Activated B cell treated with CpG ODN at 0.5 μM for 24 hours (primary cell): Measurements from ENCODE around the gene ATP8A1. TPM values are rescaled to one million over a fixed set of nuclear protein-coding genes. Genes with fewer than 3 reads are reported as not detected.
A peak's percentile ranks its signal among the peaks of the same experiment; 100 is the strongest.

ENCODE experiments used
- ATAC-seq: fragments of 200-7000 bp; cut with Tn5 transposase; one replicate; pipeline ENCODE4 v1.10.0; 2021; ENCODE audit warnings: low read depth, mild to moderate bottlenecking, moderate library complexity
- CTCF ChIA-PET: fragments of 350-600 bp; sonication (Branson Sonifier 250); formaldehyde crosslinking; loops from one replicate; lab custom pipeline; 2021; ENCODE audit warnings: antibody characterized with exemption; lab: Charles Lee
- POLR2A ChIA-PET: fragments of 350-600 bp; sonication (Branson Sonifier 250); formaldehyde crosslinking; loops from one replicate; lab custom pipeline; 2021; ENCODE audit warnings: antibody characterized with exemption; lab: Charles Lee
- DNase-seq: peaks from one replicate; pipeline ENCODE4 v3.0.0; 2022
- H3K27ac Mint-ChIP-seq: one replicate; pipeline ENCODE4 v1.8.0; 2020; ENCODE audit warnings: mixed read lengths
- H3K27me3 Mint-ChIP-seq: one replicate; pipeline ENCODE4 v1.8.0; 2021; ENCODE audit warnings: mixed read lengths
- H3K36me3 Mint-ChIP-seq: one replicate; pipeline ENCODE4 v1.8.0; 2021; ENCODE audit warnings: low read depth, mixed read lengths
- H3K4me1 Mint-ChIP-seq: one replicate; pipeline ENCODE4 v1.8.0; 2021; ENCODE audit warnings: mixed read lengths
- H3K4me3 Mint-ChIP-seq: one replicate; pipeline ENCODE4 v1.8.0; 2020; ENCODE audit warnings: mild to moderate bottlenecking, mixed read lengths
- H3K9me3 Mint-ChIP-seq: one replicate; pipeline ENCODE4 v1.8.0; 2020; ENCODE audit warnings: mixed read lengths
- intact Hi-C: fragments of 100-400 bp; cut with micrococcal nuclease; formaldehyde crosslinking; loops from one replicate; pipeline ENCODE4 v1.15.1; 2024
- total RNA-seq: library from RNA; stranded (reverse); gene quantifications from 2 replicates; pipeline ENCODE4 v1.2.3, GENCODE V29; 2022
- TF ChIP-seq, protein P1 (sequence below): fragments of 200-600 bp; IDR thresholded peaks from one replicate; pipeline ENCODE4 v1.8.0; 2022; ENCODE audit warnings: antibody characterized with exemption, mild to moderate bottlenecking

Gene ATP8A1
- total RNA-seq, 1 donor from 2014 or later, result 35.6 TPM

DNA sequence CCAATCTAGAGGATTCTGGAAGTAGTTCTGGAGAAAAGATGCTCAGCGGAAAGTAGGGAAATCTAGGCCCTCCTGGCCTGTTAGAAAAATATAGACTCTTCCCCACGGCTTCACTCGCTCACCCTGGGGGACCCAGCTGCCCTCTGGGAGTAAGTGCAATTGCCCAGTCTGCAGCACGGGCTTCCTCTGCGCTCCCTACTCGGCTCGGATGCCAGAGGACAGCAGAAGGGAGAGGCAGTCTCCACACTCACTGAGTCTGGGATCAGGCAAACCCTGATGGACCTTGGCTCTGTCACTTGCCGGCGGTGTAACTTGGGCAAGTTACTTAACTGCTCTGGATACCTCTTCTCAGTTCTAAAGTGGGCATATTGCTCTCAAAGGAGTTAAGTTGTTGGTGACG is 257.5 kb downstream of the ATP8A1 start:
- no peak for DNase-seq
- H3K36me3 Mint-ChIP-seq, result no peaks in the 10 kb centered on the region
- POLR2A ChIA-PET, result no interaction called here
- peak overlapping the region; percentile 89 for H3K4me3 Mint-ChIP-seq
- no peak overlapping the region for H3K27ac Mint-ChIP-seq
- H3K27me3 Mint-ChIP-seq, result peaks cover 51% of the 10 kb centered on the region
- no peak for ATAC-seq
- TF ChIP-seq, protein P1, sequence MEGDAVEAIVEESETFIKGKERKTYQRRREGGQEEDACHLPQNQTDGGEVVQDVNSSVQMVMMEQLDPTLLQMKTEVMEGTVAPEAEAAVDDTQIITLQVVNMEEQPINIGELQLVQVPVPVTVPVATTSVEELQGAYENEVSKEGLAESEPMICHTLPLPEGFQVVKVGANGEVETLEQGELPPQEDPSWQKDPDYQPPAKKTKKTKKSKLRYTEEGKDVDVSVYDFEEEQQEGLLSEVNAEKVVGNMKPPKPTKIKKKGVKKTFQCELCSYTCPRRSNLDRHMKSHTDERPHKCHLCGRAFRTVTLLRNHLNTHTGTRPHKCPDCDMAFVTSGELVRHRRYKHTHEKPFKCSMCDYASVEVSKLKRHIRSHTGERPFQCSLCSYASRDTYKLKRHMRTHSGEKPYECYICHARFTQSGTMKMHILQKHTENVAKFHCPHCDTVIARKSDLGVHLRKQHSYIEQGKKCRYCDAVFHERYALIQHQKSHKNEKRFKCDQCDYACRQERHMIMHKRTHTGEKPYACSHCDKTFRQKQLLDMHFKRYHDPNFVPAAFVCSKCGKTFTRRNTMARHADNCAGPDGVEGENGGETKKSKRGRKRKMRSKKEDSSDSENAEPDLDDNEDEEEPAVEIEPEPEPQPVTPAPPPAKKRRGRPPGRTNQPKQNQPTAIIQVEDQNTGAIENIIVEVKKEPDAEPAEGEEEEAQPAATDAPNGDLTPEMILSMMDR, result no peak
- CTCF ChIA-PET, result no interaction called here
- H3K9me3 Mint-ChIP-seq, result no peaks in the 10 kb centered on the region
- peaks cover 32% of the 10 kb centered on the region for H3K4me1 Mint-ChIP-seq
- intact Hi-C loops, result loop anchor here (5.0 kb wide), 3 partner anchors 117 to 517 kb away; partner anchors contain the start of gene BEND4

DNA sequence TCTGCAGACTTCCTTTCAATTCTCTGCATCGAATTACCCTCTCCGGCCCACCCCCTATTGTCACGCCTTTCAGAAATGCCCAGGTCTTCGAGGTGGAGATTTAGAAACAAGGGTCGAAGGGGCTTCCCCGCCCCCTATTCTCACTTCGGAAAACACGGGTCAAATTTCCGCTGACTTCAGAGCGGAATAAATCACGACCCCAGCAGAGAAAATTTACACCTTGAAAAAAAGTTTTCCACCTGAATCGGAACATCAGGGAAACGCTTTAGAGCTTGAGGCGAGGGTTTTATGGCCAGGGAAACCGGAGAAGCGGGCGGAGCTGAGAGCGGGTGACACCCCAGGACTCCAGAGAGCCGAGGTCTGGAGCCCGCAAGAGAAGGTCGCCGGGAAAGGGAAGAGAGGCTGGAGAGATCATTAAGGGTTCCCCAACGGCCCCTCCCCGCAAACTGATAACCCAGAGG is 258.0 kb downstream of the ATP8A1 start:
- ChIA-PET CTCF (no interaction called here), POLR2A (no interaction called here)
- TF ChIP-seq, protein P1, result no peak
- no peak for ATAC-seq
- peaks cover 51% of the 10 kb centered on the region for H3K27me3 Mint-ChIP-seq
- no peaks in the 10 kb centered on the region for H3K9me3 Mint-ChIP-seq
- peaks cover 32% of the 10 kb centered on the region for H3K4me1 Mint-ChIP-seq
- DNase-seq, result no peak
- intact Hi-C loops, result loop anchor here (5.0 kb wide), 3 partner anchors 117 to 517 kb away; partner anchors contain the start of gene BEND4
- no peak overlapping the region for H3K27ac Mint-ChIP-seq
- H3K4me3 Mint-ChIP-seq, result peak overlapping the region; percentile 89
- H3K36me3 Mint-ChIP-seq, result no peaks in the 10 kb centered on the region

DNA sequence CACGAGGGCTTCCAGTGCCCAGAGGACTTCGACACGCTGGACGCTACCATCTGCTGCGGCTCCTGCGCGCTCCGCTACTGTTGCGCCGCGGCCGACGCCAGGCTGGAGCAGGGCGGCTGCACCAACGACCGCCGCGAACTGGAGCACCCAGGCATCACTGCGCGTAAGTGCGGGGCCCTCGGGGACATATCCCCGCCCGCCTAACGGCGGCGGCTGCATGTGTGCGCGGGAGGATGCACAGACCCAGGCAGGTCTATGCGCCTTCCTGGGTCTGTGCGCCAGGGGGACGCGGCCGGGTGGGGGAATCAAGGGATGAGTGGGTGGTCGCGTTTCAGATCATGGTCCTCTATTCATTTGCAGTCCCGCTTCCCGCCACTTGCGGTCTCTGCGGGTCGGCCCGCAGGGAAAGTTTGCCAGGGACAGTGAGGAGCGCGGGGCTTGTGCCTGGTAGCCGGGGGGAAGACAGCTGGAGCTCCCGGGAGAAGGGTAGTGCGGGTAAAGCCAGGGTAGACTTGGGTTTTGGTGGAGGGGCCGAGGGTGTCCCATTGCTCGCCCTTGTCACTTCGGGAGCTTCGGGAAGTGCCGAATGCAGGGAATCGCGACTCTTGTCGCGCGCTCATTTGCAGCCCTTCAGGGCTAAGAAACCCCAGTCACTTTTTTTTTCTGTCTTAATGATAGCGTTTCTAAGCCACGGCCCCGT is 258.6 kb downstream of the ATP8A1 start:
- ChIA-PET POLR2A (no interaction called here), CTCF (no interaction called here)
- H3K27me3 Mint-ChIP-seq, result peaks cover 51% of the 10 kb centered on the region
- no peak overlapping the region for H3K27ac Mint-ChIP-seq
- no peaks in the 10 kb centered on the region for H3K9me3 Mint-ChIP-seq
- DNase-seq, result no peak
- intact Hi-C loops, result loop anchor here (5.0 kb wide), 3 partner anchors 116 to 516 kb away; partner anchors contain the start of gene BEND4
- TF ChIP-seq, protein P1, result no peak
- peak overlapping the region; percentile 89 for H3K4me3 Mint-ChIP-seq
- ATAC-seq, result peak; percentile 49
- H3K4me1 Mint-ChIP-seq, result peaks cover 36% of the 10 kb centered on the region
- no peaks in the 10 kb centered on the region for H3K36me3 Mint-ChIP-seq

DNA sequence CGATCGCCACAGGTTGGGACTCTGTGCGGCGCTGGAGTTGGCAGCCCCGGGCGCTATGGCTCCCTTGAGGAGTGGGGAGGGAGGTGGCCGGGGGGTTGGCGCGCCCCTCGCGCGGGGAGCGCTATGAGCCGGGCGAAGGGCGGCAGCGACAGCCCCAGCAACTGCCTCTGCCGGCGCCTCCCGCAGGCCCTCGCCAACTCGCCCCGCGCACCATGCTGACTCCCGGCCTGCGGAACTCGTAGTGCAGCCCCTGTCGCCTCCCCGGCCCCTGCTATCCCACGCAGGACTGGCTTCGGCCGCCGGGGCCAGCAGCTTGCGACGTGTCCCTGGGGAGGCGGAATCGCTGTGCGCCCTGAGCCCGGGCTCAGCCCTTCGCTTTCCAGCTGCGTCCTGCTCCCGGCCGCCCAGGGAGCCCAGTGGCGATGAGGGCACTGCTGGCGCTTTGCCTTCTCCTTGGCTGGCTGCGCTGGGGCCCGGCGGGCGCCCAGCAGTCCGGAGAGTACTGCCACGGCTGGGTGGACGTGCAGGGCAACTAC is 259.2 kb downstream of the ATP8A1 start:
- H3K27ac Mint-ChIP-seq, result no peak overlapping the region
- H3K4me3 Mint-ChIP-seq, result peak overlapping the region; percentile 89
- ATAC-seq (peak; percentile 26), DNase-seq (no peak)
- H3K4me1 Mint-ChIP-seq, result peaks cover 39% of the 10 kb centered on the region
- H3K36me3 Mint-ChIP-seq, result no peaks in the 10 kb centered on the region
- intact Hi-C loops, result loop anchor here (5.0 kb wide), 3 partner anchors 115 to 515 kb away; partner anchors contain the start of gene BEND4
- TF ChIP-seq, protein P1, result no peak
- peaks cover 48% of the 10 kb centered on the region for H3K27me3 Mint-ChIP-seq
- CTCF ChIA-PET, result no interaction called here
- POLR2A ChIA-PET, result no interaction called here
- no peaks in the 10 kb centered on the region for H3K9me3 Mint-ChIP-seq
